Smooth muscle cell (in vitro differentiated cells): ENCODE measurements around the gene ZMIZ1. TPM values are rescaled to one million over a fixed set of nuclear protein-coding genes. Genes with fewer than 3 reads are reported as not detected.

Source experiments
- DNase-seq: peaks from one replicate; lab custom pipeline; 2025; ENCODE audit not compliant: unreplicated experiment; lab: John Stamatoyannopoulos, UW
- H2AFZ ChIP-seq: fragments of 200-600 bp; sonication (generic); 2 replicates; pipeline ENCODE4 v1.6.0; 2016; ENCODE audit warnings: antibody characterized with exemption, low read depth, mild to moderate bottlenecking
- H3F3A ChIP-seq: fragments of 200-600 bp; sonication (generic); 2 replicates; pipeline ENCODE4 v1.6.0; 2017; ENCODE audit warnings: antibody characterized with exemption, low read depth
- H3K27ac ChIP-seq: fragments of 200-600 bp; sonication (generic); 2 replicates; pipeline ENCODE4 v1.5.1; 2016; ENCODE audit warnings: low read depth, mild to moderate bottlenecking
- H3K27me3 ChIP-seq: fragments of 200-600 bp; sonication (generic); 2 replicates; pipeline ENCODE4 v1.6.1; 2016; ENCODE audit warnings: low read depth, mild to moderate bottlenecking
- H3K36me3 ChIP-seq: fragments of 200-600 bp; sonication (generic); 2 replicates; pipeline ENCODE4 v1.5.1; 2016; ENCODE audit warnings: low read depth
- H3K4me1 ChIP-seq: fragments of 200-600 bp; sonication (generic); 2 replicates; pipeline ENCODE4 v1.5.1; 2016; ENCODE audit warnings: low read depth
- H3K4me2 ChIP-seq: fragments of 200-600 bp; sonication (generic); 2 replicates; pipeline ENCODE4 v1.6.0; 2016; ENCODE audit warnings: mild to moderate bottlenecking
- H3K4me3 ChIP-seq: fragments of 200-600 bp; sonication (generic); 2 replicates; pipeline ENCODE4 v1.5.1; 2016; ENCODE audit warnings: mild to moderate bottlenecking
- H3K79me2 ChIP-seq: fragments of 200-600 bp; sonication (generic); 2 replicates; pipeline ENCODE4 v1.6.0; 2016; ENCODE audit warnings: low read depth, mild to moderate bottlenecking
- H3K9ac ChIP-seq: fragments of 200-600 bp; sonication (generic); 2 replicates; pipeline ENCODE4 v1.6.0; 2016; ENCODE audit warnings: low read depth
- H3K9me3 ChIP-seq: fragments of 200-600 bp; sonication (generic); replicated peaks from 2 replicates; pipeline ENCODE4 v1.5.1; 2016; ENCODE audit warnings: low read depth
- H4K20me1 ChIP-seq: fragments of 200-600 bp; sonication (generic); 2 replicates; pipeline ENCODE4 v1.6.0; 2016; ENCODE audit warnings: low read depth
- CTCF ChIP-seq: fragments of 200-600 bp; sonication (generic); IDR thresholded peaks from 2 replicates; pipeline ENCODE4 v1.5.1; 2017; ENCODE audit warnings: borderline replicate concordance, mild to moderate bottlenecking, antibody characterized with exemption; ENCODE audit not compliant: insufficient read depth, poor library complexity, severe bottlenecking
- WGBS: methylation state at CpG from one replicate; pipeline ENCODE4 v1.1.7; 2016; ENCODE audit warnings: low lambda C conversion rate; 5-methylcytosine and 5-hydroxymethylcytosine counted together
- polyA plus RNA-seq: library from polyadenylated mRNA; unstranded; fragments of >200 nt; fragmentation: Nextera tagmentation; extraction: Ambion mirVana; gene quantifications from 2 replicates; pipeline ENCODE4 v1.2.1, GENCODE V29; 2016
- total RNA-seq: library from RNA; depleted of rRNA; stranded (reverse); fragments of >200 nt; gene quantifications from 2 replicates; pipeline ENCODE4 v1.2.3, GENCODE V29; 2014

ZMIZ1 gene
- total and polyA plus RNA-seq, 2 experiments from 2014 or later = 24.2 to 31.3 TPM

GRCh38 chr10:79243181-79244067, 174.7 kb downstream of the ZMIZ1 start:
- peaks cover 97% of the 10 kb centered on the region for H4K20me1 ChIP-seq
- WGBS = 41% methylated on average over 9 of the region's 120 CpGs
- no peak for DNase-seq
- H2AFZ ChIP-seq = no peak overlapping the region
- H3K4me3 ChIP-seq = peak overlapping the region; percentile 63
- no peaks in the 10 kb centered on the region for H3K9me3 ChIP-seq
- peaks cover 5% of the 10 kb centered on the region for H3F3A ChIP-seq
- peaks cover 48% of the 10 kb centered on the region for H3K79me2 ChIP-seq
- no peaks in the 10 kb centered on the region for H3K36me3 ChIP-seq
- H3K27me3 ChIP-seq = no peaks in the 10 kb centered on the region
- no peak overlapping the region for H3K9ac ChIP-seq
- H3K27ac ChIP-seq = peak overlapping the region; percentile 68
- H3K4me1 ChIP-seq = peaks cover 40% of the 10 kb centered on the region
- no peak for TF ChIP-seq CTCF
- H3K4me2 ChIP-seq = peak overlapping the region; percentile 97

GRCh38 chr10:79244068-79244442, 175.3 kb downstream of the ZMIZ1 start:
- Histone ChIP-seq H2AFZ (no peak overlapping the region), H3K9ac (no peak overlapping the region), H3K27ac (no peak overlapping the region), H3F3A (peaks cover 5% of the 10 kb centered on the region), H3K36me3 (no peaks in the 10 kb centered on the region), H3K4me3 (peak overlapping the region; percentile 39), H3K9me3 (no peaks in the 10 kb centered on the region), H3K4me2 (peak overlapping the region; percentile 97), H3K79me2 (peaks cover 51% of the 10 kb centered on the region), H4K20me1 (peaks cover 97% of the 10 kb centered on the region), H3K27me3 (no peaks in the 10 kb centered on the region), H3K4me1 (peaks cover 34% of the 10 kb centered on the region)
- WGBS = 84% methylated on average over 10 of the region's 10 CpGs
- no peak for DNase-seq
- no peak for TF ChIP-seq CTCF

- Histone ChIP-seq H3K27ac (no peak overlapping the region), H3K9me3 (no peaks in the 10 kb centered on the region), H3K36me3 (no peaks in the 10 kb centered on the region), H3K4me2 (no peak overlapping the region), H2AFZ (no peak overlapping the region), H3K9ac (no peak overlapping the region), H3K4me1 (peaks cover 25% of the 10 kb centered on the region), H3K27me3 (no peaks in the 10 kb centered on the region), H4K20me1 (peaks cover 97% of the 10 kb centered on the region), H3F3A (peaks cover 3% of the 10 kb centered on the region), H3K79me2 (peaks cover 59% of the 10 kb centered on the region), H3K4me3 (no peak overlapping the region)
- no peak for DNase-seq
- 91% methylated on average over 15 of the region's 15 CpGs for WGBS
- TF ChIP-seq CTCF = no peak
Observed at GRCh38 chr10:79244841-79245504, 176.2 kb downstream of the ZMIZ1 start.
